HUES48 (cell line): ENCODE results near the gene VAV3.

ENCODE experiments used
- H3K27ac ChIP-seq: one replicate; pipeline ENCODE4 v1.7.0; 2013; ENCODE audit warnings: low read depth, low read length, inconsistent platforms
- H3K27me3 ChIP-seq: 2 replicates; pipeline ENCODE4 v1.6.1; 2013; ENCODE audit warnings: mild to moderate bottlenecking, low read length; ENCODE audit not compliant: control insufficient read depth, insufficient read depth
- H3K36me3 ChIP-seq: 2 replicates; pipeline ENCODE4 v1.6.1; 2013; ENCODE audit warnings: low read length; ENCODE audit not compliant: control insufficient read depth, insufficient read depth
- H3K4me1 ChIP-seq: 2 replicates; pipeline ENCODE4 v1.6.1; 2013; ENCODE audit warnings: mild to moderate bottlenecking, low read length; ENCODE audit not compliant: control insufficient read depth, insufficient read depth
- H3K4me3 ChIP-seq: 2 replicates; pipeline ENCODE4 v1.5.1; 2013; ENCODE audit warnings: mild to moderate bottlenecking, low read depth, low read length
- H3K9ac ChIP-seq: 2 replicates; pipeline ENCODE4 v1.6.1; 2013; ENCODE audit warnings: mild to moderate bottlenecking, low read depth, low read length, moderate library complexity
- H3K9me3 ChIP-seq: 2 replicates; pipeline ENCODE4 v1.6.1; 2013; ENCODE audit warnings: low read length; ENCODE audit not compliant: control insufficient read depth, insufficient read depth

Gene VAV3

GRCh38 chr1:107972391-107973180 lies 7.6 kb upstream of the VAV3 start:
- H3K36me3 ChIP-seq, result no peaks in the 10 kb centered on the region
- H3K4me1 ChIP-seq, result no peaks in the 10 kb centered on the region
- no peak overlapping the region for H3K27ac ChIP-seq
- H3K4me3 ChIP-seq, result no peak overlapping the region
- no peak overlapping the region for H3K9ac ChIP-seq
- H3K27me3 ChIP-seq, result no peaks in the 10 kb centered on the region
- H3K9me3 ChIP-seq, result no peaks in the 10 kb centered on the region

GRCh38 chr1:107966550-107966949 lies 1.6 kb upstream of the VAV3 start:
- H3K4me3 ChIP-seq, result no peak overlapping the region
- H3K27me3 ChIP-seq, result peaks cover 26% of the 10 kb centered on the region
- peaks cover 9% of the 10 kb centered on the region for H3K4me1 ChIP-seq
- no peaks in the 10 kb centered on the region for H3K9me3 ChIP-seq
- H3K36me3 ChIP-seq, result no peaks in the 10 kb centered on the region
- H3K27ac ChIP-seq, result no peak overlapping the region
- no peak overlapping the region for H3K9ac ChIP-seq

- Histone ChIP-seq H3K36me3 (no peaks in the 10 kb centered on the region), H3K27ac (no peak overlapping the region), H3K9ac (peak overlapping the region; percentile 65), H3K27me3 (peaks cover 26% of the 10 kb centered on the region), H3K9me3 (no peaks in the 10 kb centered on the region), H3K4me1 (peaks cover 9% of the 10 kb centered on the region), H3K4me3 (peak overlapping the region; percentile 80)
Observed at GRCh38 chr1:107964336-107965109, 457 bp downstream of the VAV3 start.

GRCh38 chr1:107963601-107964335 lies 1.2 kb downstream of the VAV3 start:
- Histone ChIP-seq H3K4me3 (peak overlapping the region; percentile 80), H3K27ac (peak overlapping the region; percentile 7), H3K9me3 (no peaks in the 10 kb centered on the region), H3K36me3 (no peaks in the 10 kb centered on the region), H3K9ac (peak overlapping the region; percentile 65; the same call in 1 of the 2 replicates), H3K4me1 (peaks cover 9% of the 10 kb centered on the region), H3K27me3 (peaks cover 26% of the 10 kb centered on the region)

- Histone ChIP-seq H3K9ac (no peak overlapping the region), H3K27me3 (peaks cover 26% of the 10 kb centered on the region), H3K27ac (no peak overlapping the region), H3K4me1 (peaks cover 9% of the 10 kb centered on the region), H3K9me3 (no peaks in the 10 kb centered on the region), H3K36me3 (no peaks in the 10 kb centered on the region), H3K4me3 (peak overlapping the region; percentile 80; the same call in 1 of the 2 replicates)
Observed at GRCh38 chr1:107963008-107963407, 2.0 kb downstream of the VAV3 start.

- Histone ChIP-seq H3K9me3 (no peaks in the 10 kb centered on the region), H3K4me1 (peaks cover 9% of the 10 kb centered on the region; the same call in 1 of the 2 replicates)
Observed at GRCh38 chr1:107954719-107955415, 10.1 kb downstream of the VAV3 start.

GRCh38 chr1:107954126-107954525 lies 10.9 kb downstream of the VAV3 start:
- Histone ChIP-seq H3K36me3 (no peaks in the 10 kb centered on the region), H3K9me3 (no peaks in the 10 kb centered on the region), H3K4me1 (peaks cover 9% of the 10 kb centered on the region; the same call in 1 of the 2 replicates), H3K27ac (no peak overlapping the region), H3K9ac (no peak overlapping the region), H3K4me3 (no peak overlapping the region), H3K27me3 (no peaks in the 10 kb centered on the region)

More at GRCh38 chr1:107954719-107955415, 10.1 kb downstream of the VAV3 start:
- Histone ChIP-seq H3K9ac (no peak overlapping the region), H3K27ac (no peak overlapping the region), H3K4me3 (no peak overlapping the region), H3K27me3 (no peaks in the 10 kb centered on the region), H3K36me3 (no peaks in the 10 kb centered on the region)

- H3K27me3 ChIP-seq, result no peaks in the 10 kb centered on the region
- H3K9me3 ChIP-seq, result no peaks in the 10 kb centered on the region
- H3K27ac ChIP-seq, result no peak overlapping the region
- H3K36me3 ChIP-seq, result no peaks in the 10 kb centered on the region
- no peak overlapping the region for H3K9ac ChIP-seq
- H3K4me1 ChIP-seq, result peaks cover 9% of the 10 kb centered on the region; the same call in 1 of the 2 replicates
- no peak overlapping the region for H3K4me3 ChIP-seq
Observed at GRCh38 chr1:107953556-107953955, 11.4 kb downstream of the VAV3 start.

GRCh38 chr1:107952989-107953388 lies 12.0 kb downstream of the VAV3 start:
- Histone ChIP-seq H3K36me3 (no peaks in the 10 kb centered on the region), H3K27ac (no peak overlapping the region), H3K9ac (no peak overlapping the region)

GRCh38 chr1:107950464-107950863 lies 14.5 kb downstream of the VAV3 start:
- no peak overlapping the region for H3K4me3 ChIP-seq
- H3K27ac ChIP-seq, result no peak overlapping the region
- H3K4me1 ChIP-seq, result peaks cover 9% of the 10 kb centered on the region; the same call in 1 of the 2 replicates
- no peaks in the 10 kb centered on the region for H3K9me3 ChIP-seq
- no peaks in the 10 kb centered on the region for H3K27me3 ChIP-seq
- H3K9ac ChIP-seq, result no peak overlapping the region
- no peaks in the 10 kb centered on the region for H3K36me3 ChIP-seq

More at GRCh38 chr1:107952989-107953388, 12.0 kb downstream of the VAV3 start:
- Histone ChIP-seq H3K9me3 (no peaks in the 10 kb centered on the region), H3K27me3 (no peaks in the 10 kb centered on the region), H3K4me1 (peaks cover 9% of the 10 kb centered on the region; the same call in 1 of the 2 replicates), H3K4me3 (no peak overlapping the region)
